HUES6 (cell line): Measurements from ENCODE around the gene GRID1.

Experiments
- H3K27ac ChIP-seq: 2 replicates; pipeline ENCODE4 v1.7.0; 2013; ENCODE audit warnings: low read depth, mild to moderate bottlenecking, low read length, inconsistent platforms
- H3K27me3 ChIP-seq: 2 replicates; pipeline ENCODE4 v1.6.1; 2013; ENCODE audit warnings: low read length; ENCODE audit not compliant: control insufficient read depth, insufficient read depth
- H3K36me3 ChIP-seq: 2 replicates; pipeline ENCODE4 v1.6.1; 2013; ENCODE audit warnings: low read length; ENCODE audit not compliant: control insufficient read depth, insufficient read depth
- H3K4me1 ChIP-seq: 2 replicates; pipeline ENCODE4 v1.6.1; 2013; ENCODE audit warnings: low read length; ENCODE audit not compliant: control insufficient read depth, insufficient read depth
- H3K4me3 ChIP-seq: 2 replicates; pipeline ENCODE4 v1.5.1; 2013; ENCODE audit warnings: low read depth, low read length
- H3K9ac ChIP-seq: one replicate; pipeline ENCODE4 v1.6.1; 2013; ENCODE audit warnings: mild to moderate bottlenecking, low read length
- H3K9me3 ChIP-seq: 2 replicates; pipeline ENCODE4 v1.6.1; 2013; ENCODE audit warnings: low read depth, low read length; ENCODE audit not compliant: control insufficient read depth, insufficient read depth

The GRID1 gene

DNA sequence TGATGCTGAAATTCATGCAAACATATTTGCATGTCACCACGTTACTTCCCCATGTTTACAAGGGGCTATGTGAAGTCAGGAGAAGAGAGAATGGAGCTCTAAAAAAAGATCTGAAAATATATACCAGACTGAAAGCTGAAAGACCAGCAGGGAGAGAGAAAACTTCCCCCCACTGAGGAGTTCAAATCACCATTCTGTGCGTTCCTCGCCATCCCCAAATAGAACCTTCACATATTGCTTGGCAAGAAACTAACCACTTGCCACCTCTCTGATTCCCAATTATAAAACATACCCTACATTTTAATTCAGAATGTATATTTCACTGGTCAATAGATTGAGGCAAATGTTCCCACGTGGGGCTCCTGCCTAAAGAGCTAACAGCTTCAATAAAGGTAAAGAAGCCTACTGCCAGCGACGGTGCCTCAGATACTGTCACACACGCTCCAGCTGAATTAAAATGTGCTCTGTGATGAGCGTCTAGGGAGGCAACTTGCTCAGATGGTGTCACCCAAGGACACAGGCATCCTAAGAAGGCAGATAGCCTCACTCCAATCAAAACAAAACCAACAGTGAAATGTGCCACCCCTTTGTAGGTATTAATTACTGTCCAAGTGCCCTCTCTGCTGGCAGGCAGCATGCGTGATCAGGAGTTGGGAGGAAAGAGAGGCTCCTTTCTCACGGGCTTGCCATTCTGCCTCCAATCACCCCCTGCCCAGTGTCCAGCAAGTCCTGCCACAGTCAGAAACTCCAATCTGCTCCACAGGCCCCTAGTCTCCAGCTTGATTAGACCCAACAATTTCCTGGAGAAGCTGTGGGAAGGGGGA, 298.2 kb downstream of the GRID1 start:
- Histone ChIP-seq H3K9me3 (no peaks in the 10 kb centered on the region), H3K4me1 (no peaks in the 10 kb centered on the region), H3K9ac (no peak overlapping the region), H3K27ac (no peak overlapping the region), H3K36me3 (no peaks in the 10 kb centered on the region), H3K27me3 (no peaks in the 10 kb centered on the region), H3K4me3 (no peak overlapping the region)

DNA sequence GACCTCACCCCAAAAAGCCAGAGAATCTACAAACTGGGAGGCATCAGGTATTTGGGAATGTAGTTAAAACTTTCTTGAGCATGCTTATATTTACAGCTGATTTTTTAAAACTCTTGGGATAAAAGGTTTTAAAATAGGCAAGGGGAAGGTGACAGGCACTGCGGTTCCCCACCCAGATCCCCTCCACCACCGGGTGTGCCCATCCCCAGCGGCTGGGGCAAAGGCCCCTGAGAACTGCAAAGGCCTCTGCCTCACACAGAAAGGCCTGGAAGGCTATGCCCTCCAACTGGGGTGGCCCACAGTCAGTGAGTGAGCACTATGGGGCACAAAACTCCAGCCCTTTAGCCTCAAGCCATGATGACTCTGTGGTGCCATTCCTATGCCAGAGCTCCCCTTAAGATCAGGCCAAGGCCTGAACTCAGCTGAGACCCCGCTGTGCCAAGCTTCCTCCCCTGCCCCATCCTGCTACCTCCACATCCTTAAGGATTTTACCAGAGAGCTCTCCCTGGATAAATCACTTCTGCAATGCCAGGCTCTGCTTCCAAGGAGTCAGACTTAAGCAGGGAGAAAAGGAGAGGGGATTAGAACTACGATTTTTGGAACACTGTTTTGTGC, 299.1 kb downstream of the GRID1 start:
- Histone ChIP-seq H3K27me3 (no peaks in the 10 kb centered on the region), H3K9ac (no peak overlapping the region), H3K4me3 (no peak overlapping the region), H3K27ac (no peak overlapping the region), H3K9me3 (no peaks in the 10 kb centered on the region), H3K36me3 (no peaks in the 10 kb centered on the region), H3K4me1 (no peaks in the 10 kb centered on the region)

DNA sequence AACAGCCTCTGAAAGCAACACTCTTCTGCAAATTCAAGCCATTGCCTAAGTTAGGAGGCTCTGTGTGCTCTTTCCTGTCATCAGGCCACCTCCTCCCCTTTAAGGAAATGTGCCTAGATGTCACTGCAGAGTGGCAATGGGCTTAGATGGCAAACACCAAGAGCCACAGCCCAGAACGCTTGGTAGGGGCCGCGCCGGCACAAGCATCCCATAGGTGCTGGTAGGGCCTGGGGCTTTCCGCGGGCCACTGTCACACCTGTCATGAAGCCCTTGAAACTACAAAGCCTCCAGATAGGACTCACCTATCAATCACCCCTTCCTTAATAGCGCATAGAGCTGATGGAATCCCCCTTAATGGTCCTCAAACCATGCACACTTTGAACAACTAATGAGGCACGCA, 299.9 kb downstream of the GRID1 start:
- Histone ChIP-seq H3K27ac (no peak overlapping the region), H3K27me3 (no peaks in the 10 kb centered on the region), H3K4me3 (no peak overlapping the region), H3K9me3 (no peaks in the 10 kb centered on the region), H3K9ac (no peak overlapping the region), H3K36me3 (no peaks in the 10 kb centered on the region), H3K4me1 (no peaks in the 10 kb centered on the region)

DNA sequence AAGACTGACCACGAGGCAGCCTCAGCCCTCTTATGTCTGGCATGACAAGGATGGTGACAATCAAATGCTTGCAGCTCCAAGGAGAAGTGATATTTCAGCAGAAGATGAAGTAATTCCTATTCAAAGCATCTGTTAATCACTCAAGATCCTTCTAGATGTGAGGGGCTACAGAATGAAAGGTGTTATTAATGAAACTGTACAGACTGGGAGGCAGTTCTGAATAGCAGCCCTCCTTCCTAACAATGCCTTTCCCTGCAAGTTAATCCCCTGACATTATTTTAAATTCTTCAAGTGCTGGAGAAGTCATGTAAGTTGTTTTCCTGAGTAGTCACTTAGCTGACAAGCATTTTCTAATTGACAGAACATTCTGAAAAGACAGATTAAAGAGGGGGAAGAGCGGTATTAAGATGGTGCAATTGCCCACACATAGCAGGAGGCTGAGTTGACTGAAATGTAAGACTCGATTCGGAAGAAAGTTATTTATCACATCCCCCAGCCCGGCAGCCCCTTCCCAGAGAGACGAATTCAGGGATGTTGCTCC, 300.8 kb downstream of the GRID1 start:
- Histone ChIP-seq H3K4me1 (no peaks in the 10 kb centered on the region), H3K9me3 (no peaks in the 10 kb centered on the region), H3K36me3 (no peaks in the 10 kb centered on the region), H3K4me3 (no peak overlapping the region), H3K27ac (no peak overlapping the region), H3K27me3 (no peaks in the 10 kb centered on the region), H3K9ac (no peak overlapping the region)

DNA sequence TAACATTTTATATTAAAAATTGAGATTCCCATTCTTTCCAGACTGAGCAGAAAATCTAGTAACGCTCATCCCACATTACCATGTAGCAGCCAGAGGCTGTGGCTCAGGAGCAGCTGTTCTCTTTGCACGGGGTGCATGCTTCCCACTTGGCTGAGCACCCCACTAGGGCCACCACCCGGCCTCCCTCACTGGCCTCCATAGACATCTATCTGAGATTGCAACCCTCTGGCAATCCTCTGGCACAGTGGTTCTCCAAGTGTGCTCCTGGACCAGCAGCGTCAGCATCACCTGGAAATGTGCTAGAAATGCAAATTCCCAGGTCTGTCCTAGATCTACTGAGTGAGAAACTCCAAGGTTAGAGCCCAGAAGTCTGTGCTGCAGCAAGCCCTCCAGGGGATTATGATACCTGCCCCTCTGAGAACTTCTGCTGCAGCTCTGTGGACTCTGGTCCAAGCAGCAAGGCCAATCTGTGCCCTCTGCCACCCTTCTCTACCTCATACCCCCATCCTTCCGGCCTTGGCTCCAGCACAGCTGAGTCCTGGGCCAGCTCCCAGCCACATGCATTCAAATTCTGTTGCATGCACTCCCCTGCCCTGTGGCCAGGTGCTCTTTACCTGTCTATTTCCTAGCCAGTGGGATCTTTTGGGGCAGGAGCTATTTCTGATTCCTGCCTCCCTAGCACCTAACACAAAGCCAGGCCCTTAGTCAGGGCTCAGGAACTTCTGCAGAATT, 301.5 kb downstream of the GRID1 start:
- Histone ChIP-seq H3K9me3 (no peaks in the 10 kb centered on the region), H3K27me3 (no peaks in the 10 kb centered on the region), H3K9ac (no peak overlapping the region), H3K27ac (no peak overlapping the region), H3K36me3 (no peaks in the 10 kb centered on the region), H3K4me1 (no peaks in the 10 kb centered on the region), H3K4me3 (no peak overlapping the region)

DNA sequence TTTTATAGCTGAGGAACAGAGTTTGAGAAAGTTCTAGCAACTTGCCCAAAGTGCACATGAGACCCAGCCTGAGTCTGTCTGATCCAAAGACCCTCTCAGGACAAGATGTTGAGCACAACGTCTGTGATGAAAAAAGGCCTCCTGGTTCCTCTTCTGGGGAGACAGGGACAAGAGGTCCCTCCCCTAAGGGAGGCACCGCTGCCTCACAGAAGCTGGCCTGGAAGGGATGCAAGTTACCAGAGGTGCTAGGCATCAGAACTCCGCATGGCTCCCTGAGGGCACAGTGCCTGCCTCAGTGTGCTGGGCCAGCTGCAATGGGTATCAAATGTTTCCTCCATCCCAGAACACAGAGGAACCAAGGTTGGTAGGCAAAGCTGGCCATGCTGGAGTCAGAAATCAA, 302.4 kb downstream of the GRID1 start:
- Histone ChIP-seq H3K27me3 (no peaks in the 10 kb centered on the region), H3K9ac (no peak overlapping the region), H3K9me3 (no peaks in the 10 kb centered on the region), H3K4me3 (no peak overlapping the region), H3K27ac (no peak overlapping the region), H3K36me3 (no peaks in the 10 kb centered on the region), H3K4me1 (no peaks in the 10 kb centered on the region)

DNA sequence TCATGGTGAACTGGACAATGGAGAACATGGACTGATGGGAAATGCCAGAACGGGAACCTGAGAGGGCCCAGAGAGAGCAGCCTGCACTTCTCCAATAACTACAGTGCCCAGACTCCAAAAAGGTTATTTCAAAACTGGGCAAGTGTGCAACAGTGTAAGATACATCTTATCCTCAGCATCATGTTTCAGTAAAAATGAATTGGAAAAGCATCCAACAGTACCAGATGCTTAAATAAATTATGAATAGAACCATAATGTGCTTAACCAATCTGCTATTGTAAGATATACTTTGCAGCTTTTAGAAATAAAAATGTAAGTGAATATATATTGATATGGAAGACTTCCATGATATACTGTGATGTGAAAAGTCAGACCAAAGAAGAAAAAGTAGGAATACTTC, 303.3 kb downstream of the GRID1 start:
- no peak overlapping the region for H3K4me3 ChIP-seq
- H3K27me3 ChIP-seq = no peaks in the 10 kb centered on the region
- H3K4me1 ChIP-seq = no peaks in the 10 kb centered on the region
- H3K27ac ChIP-seq = no peak overlapping the region
- no peaks in the 10 kb centered on the region for H3K9me3 ChIP-seq
- H3K36me3 ChIP-seq = no peaks in the 10 kb centered on the region
- H3K9ac ChIP-seq = no peak overlapping the region

DNA sequence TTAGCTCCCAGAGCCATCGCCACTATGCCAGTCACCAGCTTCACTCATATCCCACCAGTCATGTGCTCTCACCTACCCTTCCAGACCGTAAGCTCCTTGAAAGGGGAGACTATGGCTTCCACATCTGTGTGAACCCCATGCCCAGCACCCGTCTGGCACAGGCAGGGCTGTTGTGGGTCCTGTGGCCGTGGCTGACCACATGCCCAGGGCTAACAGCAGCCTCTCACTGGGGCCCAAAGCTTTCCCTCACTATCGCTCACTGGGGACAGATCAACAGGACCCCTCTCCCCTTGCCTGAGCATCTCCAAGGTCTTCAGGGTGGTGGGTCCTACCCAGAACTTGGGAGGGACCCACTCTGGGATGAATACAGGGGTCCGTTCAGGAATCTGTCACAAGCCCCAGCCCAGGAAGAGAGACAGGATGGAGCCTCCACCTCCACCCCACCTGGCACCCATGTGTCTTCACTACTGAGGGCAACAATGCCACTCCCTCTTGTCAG, 303.9 kb downstream of the GRID1 start:
- Histone ChIP-seq H3K27ac (no peak overlapping the region), H3K27me3 (no peaks in the 10 kb centered on the region; the same call in 1 of the 2 replicates), H3K4me1 (no peaks in the 10 kb centered on the region), H3K9ac (no peak overlapping the region), H3K4me3 (no peak overlapping the region), H3K9me3 (no peaks in the 10 kb centered on the region), H3K36me3 (no peaks in the 10 kb centered on the region)

DNA sequence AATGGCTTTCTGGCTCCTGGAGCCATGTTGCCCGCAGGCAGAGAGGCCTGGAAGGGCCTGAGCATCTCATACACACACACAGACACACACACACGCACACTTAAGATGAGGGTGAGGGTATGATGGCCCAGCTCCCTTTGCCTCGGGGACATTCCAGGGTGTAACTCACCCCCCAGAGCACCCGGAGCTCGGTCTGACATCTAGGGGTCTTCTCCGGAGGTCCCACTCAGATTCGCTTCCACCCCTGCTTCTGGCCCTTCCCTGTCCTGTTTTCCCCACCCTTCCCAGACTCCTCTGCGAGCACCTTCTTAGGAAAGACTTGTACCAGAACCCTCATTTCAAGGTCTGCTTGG, 304.4 kb downstream of the GRID1 start:
- Histone ChIP-seq H3K4me3 (no peak overlapping the region), H3K27me3 (no peaks in the 10 kb centered on the region; the same call in 1 of the 2 replicates), H3K4me1 (no peaks in the 10 kb centered on the region), H3K9me3 (no peaks in the 10 kb centered on the region), H3K9ac (no peak overlapping the region), H3K27ac (no peak overlapping the region), H3K36me3 (no peaks in the 10 kb centered on the region)

DNA sequence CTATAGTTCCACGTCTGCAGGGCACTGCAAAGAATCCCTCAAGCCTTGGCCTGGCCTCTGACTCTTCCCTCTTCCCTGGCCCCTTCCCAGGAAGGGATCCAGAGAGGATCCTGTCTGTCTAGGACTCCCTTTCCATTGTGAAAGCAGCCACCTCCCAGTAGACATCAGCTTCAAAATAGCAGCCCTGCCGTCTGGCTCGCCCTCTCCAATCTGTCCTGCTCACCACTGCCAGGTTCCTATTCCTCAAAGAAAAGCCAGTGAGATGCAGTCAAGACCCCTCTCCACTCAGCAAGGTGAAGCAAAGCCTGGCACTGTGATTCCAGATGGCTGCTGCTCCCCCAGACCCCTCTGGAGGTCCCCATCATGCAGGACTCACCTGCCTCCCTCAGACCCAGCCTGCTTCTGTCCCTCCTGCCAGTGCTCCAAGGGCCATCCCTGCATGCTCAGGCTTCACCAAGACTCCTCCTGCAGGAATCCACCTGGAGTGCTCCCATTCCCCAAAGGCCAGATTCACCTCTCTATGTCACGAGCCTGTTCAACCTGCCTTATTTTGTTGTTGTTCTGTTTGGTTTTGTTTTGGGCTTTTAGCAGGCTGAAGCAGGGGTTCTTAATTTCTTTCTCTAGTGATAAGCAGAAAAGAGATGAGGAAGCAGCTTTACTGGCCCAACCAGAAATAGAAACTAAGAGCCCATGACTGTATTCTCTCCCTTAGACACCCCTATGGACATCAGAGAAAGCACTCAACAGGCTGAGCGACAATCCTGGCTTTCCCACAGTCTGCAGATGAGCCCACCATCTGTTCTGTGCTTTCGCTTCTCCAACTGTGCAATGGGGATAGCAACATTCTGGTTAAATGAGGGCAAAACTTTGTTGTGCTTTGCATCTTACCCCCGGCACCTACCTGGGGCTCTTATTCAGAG, 305.1 kb downstream of the GRID1 start:
- no peaks in the 10 kb centered on the region for H3K36me3 ChIP-seq
- no peak overlapping the region for H3K4me3 ChIP-seq
- H3K27me3 ChIP-seq = no peaks in the 10 kb centered on the region; the same call in 1 of the 2 replicates

More for the DNA sequence above, 305.1 kb downstream of the GRID1 start:
- Histone ChIP-seq H3K9me3 (no peaks in the 10 kb centered on the region), H3K4me1 (no peaks in the 10 kb centered on the region), H3K27ac (no peak overlapping the region), H3K9ac (no peak overlapping the region)
